GM12891 (cell line): ENCODE data around the gene TLR5.
"Not testable (repeated sequence)": the region's sequence is repeated elsewhere in the genome, so short reads cannot be mapped to it uniquely, and the experiment has no call there.

Experiments
- DNase-seq: peaks from one replicate; pipeline ENCODE4 v3.0.0; 2011; ENCODE audit warnings: low spot score; ENCODE audit not compliant: insufficient read length
- FAIRE-seq: peaks from 2 replicates; lab custom pipeline; 2011; peaks lifted over from hg19 to GRCh38; lab: Jason Lieb, UNC
- PAX5 ChIP-seq: IDR thresholded peaks from 2 replicates; pipeline ENCODE4 v1.6.1; 2011; ENCODE audit warnings: low read length, moderate library complexity, mild to moderate bottlenecking; ENCODE audit not compliant: insufficient read depth, severe bottlenecking
- POLR2A ChIP-seq: IDR thresholded peaks from 2 replicates; pipeline ENCODE4 v1.6.1; 2011; ENCODE audit warnings: low read depth, low read length, control low read depth
- POLR2AphosphoS5 ChIP-seq: IDR thresholded peaks from 2 replicates; pipeline ENCODE4 v1.6.1; 2011; ENCODE audit warnings: low read depth, low read length, control low read depth
- POU2F2 ChIP-seq: IDR thresholded peaks from 2 replicates; pipeline ENCODE4 v1.6.1; 2011; ENCODE audit warnings: low read depth, mild to moderate bottlenecking, control low read depth, low read length, moderate library complexity
- SPI1 ChIP-seq: IDR thresholded peaks from 2 replicates; pipeline ENCODE4 v1.6.1; 2011; ENCODE audit warnings: low read depth, low read length, control low read depth
- TAF1 ChIP-seq: IDR thresholded peaks from 2 replicates; pipeline ENCODE4 v1.6.1; 2011; ENCODE audit warnings: low read depth, low read length, control low read depth

TLR5 gene

DNA sequence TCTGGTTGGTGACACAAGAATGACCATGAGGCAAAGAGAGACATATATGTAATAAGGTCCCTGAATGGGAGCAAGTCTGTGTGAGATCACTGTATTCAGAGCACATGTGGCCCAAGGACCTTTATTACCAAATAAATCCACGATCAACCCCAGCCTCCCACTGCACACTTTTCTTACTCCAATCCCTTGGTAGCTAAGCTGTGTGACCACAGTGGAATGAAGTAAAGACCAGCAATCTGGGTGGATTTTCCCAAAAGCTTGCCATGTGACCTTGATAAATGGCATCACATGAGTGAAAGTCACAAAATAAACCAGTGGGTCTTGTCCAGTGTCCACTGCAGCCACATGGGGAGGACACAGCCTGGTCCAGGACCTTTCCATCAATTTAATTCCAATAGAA is 36.7 kb upstream of the TLR5 start:
- no peak for FAIRE-seq
- no peak for TF ChIP-seq TAF1
- TF ChIP-seq SPI1: no peak
- TF ChIP-seq POLR2AphosphoS5: no peak
- TF ChIP-seq POU2F2: no peak
- no peak for TF ChIP-seq PAX5
- no peak for TF ChIP-seq POLR2A
- no peak for DNase-seq

DNA sequence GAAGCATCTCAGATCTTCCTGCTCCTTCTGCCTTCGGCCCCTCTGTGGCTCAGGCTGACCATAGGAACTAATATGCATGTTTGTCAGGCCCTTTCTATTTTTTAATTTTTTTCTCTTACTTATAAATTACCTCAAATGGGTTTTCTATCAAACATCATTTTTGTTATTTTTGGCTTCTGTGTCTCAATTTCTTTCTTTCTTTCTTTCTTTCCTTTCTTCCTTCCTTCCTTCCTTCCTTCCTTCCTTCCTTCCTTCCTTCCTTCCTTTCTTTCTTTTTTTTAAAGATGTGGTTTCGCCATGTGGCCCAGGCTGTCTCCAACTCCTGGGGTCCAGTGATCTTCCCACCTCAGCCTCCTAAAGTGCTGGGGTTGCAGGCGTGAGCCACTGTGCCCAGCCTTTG is 36.2 kb upstream of the TLR5 start:
- TF ChIP-seq POLR2AphosphoS5: no peak
- no peak for TF ChIP-seq POU2F2
- no peak for TF ChIP-seq POLR2A
- no peak for TF ChIP-seq PAX5
- TF ChIP-seq SPI1: no peak
- no peak for TF ChIP-seq TAF1
- DNase-seq: no peak
- no peak for FAIRE-seq

DNA sequence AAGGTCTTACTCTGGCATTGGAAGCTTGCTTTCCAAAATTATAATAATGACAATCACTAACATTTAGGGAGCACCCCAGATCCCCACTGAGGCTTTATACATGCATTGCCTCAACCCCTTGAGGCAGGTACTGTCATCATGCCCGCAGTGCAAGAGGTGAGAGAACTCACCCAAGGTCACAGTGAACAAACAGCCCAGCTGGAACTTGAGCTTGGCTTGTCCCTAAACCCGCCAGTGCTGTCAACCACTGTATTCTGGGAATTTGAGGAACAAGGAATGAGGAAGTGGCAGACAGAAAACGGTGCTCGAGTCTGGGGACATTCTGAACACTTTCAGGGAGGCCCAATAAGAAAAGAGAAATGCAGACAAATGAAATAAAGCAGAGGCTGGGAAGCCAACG is 34.6 kb upstream of the TLR5 start:
- TF ChIP-seq POU2F2 (no peak), SPI1 (0 out of 2 replicates have a peak, but pooled peaks have one; percentile 5), POLR2A (no peak), POLR2AphosphoS5 (no peak), PAX5 (no peak)
- DNase-seq: no peak
- FAIRE-seq: no peak

DNA sequence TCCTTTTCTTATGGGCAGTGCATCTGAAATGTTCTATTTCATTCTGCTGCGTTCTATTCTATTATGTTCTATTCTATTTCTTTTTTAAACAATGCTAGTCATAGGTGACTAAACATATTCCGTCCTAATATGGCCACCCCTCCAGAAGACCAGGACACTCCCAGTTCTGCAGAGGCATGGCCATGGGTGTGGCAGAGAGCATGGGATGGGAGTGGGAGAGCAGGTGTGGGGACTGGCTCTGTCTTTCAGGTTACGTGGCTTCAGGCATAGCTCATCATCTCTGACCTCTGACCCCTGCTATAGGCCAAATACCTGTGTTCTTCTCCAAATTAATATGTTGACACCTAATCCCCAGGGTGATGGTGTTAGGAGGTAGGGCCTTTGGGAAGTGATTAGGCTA is 33.4 kb upstream of the TLR5 start:
- DNase-seq: no peak
- TF ChIP-seq POLR2A: no peak
- TF ChIP-seq POLR2AphosphoS5: no peak
- TF ChIP-seq SPI1: no peak
- no peak for TF ChIP-seq POU2F2
- TF ChIP-seq PAX5: no peak
- TF ChIP-seq TAF1: no peak
- FAIRE-seq: no peak

DNA sequence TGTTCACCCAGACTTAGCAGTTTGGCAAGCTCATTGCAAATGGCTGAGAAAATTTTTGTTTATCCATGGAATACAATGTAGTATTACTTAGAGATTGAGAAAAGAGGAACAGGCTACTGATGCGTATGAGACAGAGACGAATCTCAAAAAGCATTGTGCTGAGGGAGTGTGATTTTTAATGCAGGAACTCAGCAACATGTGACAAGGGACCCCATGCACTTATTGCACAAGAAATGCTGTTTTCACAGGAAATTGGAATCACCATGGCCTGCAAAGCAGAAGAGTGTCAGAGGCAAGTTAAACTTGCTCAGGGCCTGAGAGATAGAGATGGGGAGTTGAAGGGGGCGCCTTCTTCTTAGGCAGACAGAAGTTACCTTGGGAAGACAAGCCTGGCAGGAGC is 32.6 kb upstream of the TLR5 start:
- FAIRE-seq (no peak), DNase-seq (no peak)
- TF ChIP-seq SPI1 (0 out of 2 replicates have a peak, but pooled peaks have one; percentile 20), POLR2AphosphoS5 (no peak)

GRCh38 chr1:223175032-223175431 is 32.0 kb upstream of the TLR5 start:
- no peak for DNase-seq
- TF ChIP-seq POLR2A: no peak
- no peak for TF ChIP-seq PAX5
- TF ChIP-seq SPI1: no peak
- no peak for TF ChIP-seq TAF1
- TF ChIP-seq POLR2AphosphoS5: no peak
- TF ChIP-seq POU2F2: no peak
- no peak for FAIRE-seq

DNA sequence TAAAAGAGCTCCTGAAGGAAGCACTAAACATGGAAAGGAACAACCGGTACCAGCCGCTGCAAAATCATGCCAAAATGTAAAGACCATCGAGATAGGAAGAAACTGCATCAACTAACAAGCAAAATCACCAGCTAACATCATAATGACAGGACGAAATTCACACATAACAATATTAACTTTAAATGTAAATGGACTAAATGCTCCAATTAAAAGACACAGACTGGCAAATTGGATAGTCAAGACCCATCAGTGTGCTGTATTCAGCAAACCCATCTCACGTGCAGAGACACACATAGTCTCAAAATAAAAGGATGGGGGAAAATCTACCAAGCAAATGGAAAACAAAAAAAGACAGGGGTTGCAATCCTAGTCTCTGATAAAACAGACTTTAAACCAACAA is 26.4 kb upstream of the TLR5 start:
- not testable (repeated sequence) for FAIRE-seq, DNase-seq

DNA sequence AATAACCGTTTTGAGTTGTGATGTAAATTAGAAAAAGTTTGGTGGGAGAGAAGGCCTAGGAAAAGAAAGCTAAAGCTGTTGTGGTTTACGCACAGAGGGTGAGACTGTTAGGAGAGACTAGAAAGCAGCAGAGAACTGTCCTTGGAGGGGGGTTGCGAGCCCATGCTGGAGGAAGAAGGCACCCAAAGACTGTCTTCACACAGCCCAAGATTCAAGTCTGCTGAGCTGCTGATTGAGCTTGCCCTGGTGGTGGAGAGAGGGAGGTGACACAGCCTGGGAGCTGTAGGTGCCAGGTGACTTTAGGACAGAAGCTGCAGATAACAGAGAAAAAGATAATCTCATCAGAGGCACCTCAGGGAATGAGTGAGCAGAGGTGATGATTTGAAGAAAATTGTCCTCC is 18.3 kb upstream of the TLR5 start:
- FAIRE-seq (no peak), DNase-seq (no peak)
- TF ChIP-seq POLR2AphosphoS5 (no peak), POU2F2 (no peak), TAF1 (no peak), SPI1 (no peak), POLR2A (no peak), PAX5 (no peak)

GRCh38 chr1:223156343-223156742 is 13.3 kb upstream of the TLR5 start:
- FAIRE-seq (no peak), DNase-seq (no peak)
- TF ChIP-seq POLR2AphosphoS5: no peak
- no peak for TF ChIP-seq PAX5
- no peak for TF ChIP-seq SPI1
- TF ChIP-seq POLR2A: no peak
- TF ChIP-seq POU2F2: no peak

DNA sequence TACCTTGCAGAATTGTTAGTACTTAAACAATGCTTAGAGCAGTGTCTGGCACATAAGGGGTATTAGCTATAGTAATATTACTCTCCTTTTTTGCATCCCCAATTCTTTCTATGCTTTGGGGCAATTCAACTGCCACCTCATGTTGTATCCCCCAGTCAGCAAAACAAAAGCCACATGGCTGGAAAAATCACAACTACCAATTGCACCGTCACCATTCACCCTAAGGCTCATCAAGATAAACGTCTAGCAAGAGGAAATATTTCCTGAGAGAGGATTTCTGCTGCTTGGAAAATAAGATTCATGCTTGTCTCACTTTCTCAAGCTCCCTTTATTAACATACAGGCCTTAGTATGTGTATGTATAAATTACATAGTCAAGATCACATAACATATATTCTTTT is 12.1 kb upstream of the TLR5 start:
- TF ChIP-seq POLR2AphosphoS5 (no peak), POU2F2 (no peak), POLR2A (no peak), SPI1 (no peak), PAX5 (no peak)
- FAIRE-seq (no peak), DNase-seq (no peak)
